DOHH2 (cell line): ENCODE data around the gene PXN.

Experiments
- CTCF ChIP-seq: fragments of 200-600 bp; sonication (generic); IDR thresholded peaks from one replicate; pipeline ENCODE4 v1.5.1; 2014; ENCODE audit warnings: antibody characterized with exemption, mild to moderate bottlenecking, low read depth, low read length; ENCODE audit not compliant: poor library complexity, severe bottlenecking
- EZH2phosphoT487 ChIP-seq: fragments of 200-600 bp; sonication (generic); IDR thresholded peaks from 2 replicates; pipeline ENCODE4 v1.6.1; 2017; ENCODE audit warnings: borderline replicate concordance, mild to moderate bottlenecking, antibody characterized with exemption, low read length, moderate library complexity, mixed read lengths

- TF ChIP-seq CTCF (peak; percentile 66), EZH2phosphoT487 (no peak)
These were observed 48.7 kb upstream of the PXN start for GRCh38 chr12:120314220-120314619.
